HFFc6 (cell line): Measurements from ENCODE around the gene CADM2. TPM values are rescaled to one million over a fixed set of nuclear protein-coding genes. Genes with fewer than 3 reads are reported as not detected.

ENCODE experiments used
- DNase-seq: peaks from one replicate; pipeline ENCODE4 v3.0.0-alpha.2; 2018
- H3K27ac Mint-ChIP-seq: 2 replicates; pipeline ENCODE4 v1.8.0; 2020; ENCODE audit warnings: mild to moderate bottlenecking, mixed read lengths
- H3K27me3 Mint-ChIP-seq: 2 replicates; pipeline ENCODE4 v1.8.0; 2021; ENCODE audit warnings: mild to moderate bottlenecking, moderate library complexity, mixed read lengths; ENCODE audit not compliant: insufficient read depth
- H3K36me3 Mint-ChIP-seq: 2 replicates; pipeline ENCODE4 v1.8.0; 2021; ENCODE audit warnings: low read depth, mixed read lengths
- H3K4me1 Mint-ChIP-seq: 2 replicates; pipeline ENCODE4 v1.8.0; 2020; ENCODE audit warnings: low read depth, mixed read lengths
- H3K4me3 Mint-ChIP-seq: 2 replicates; pipeline ENCODE4 v1.8.0; 2020; ENCODE audit warnings: mild to moderate bottlenecking, moderate library complexity, mixed read lengths
- H3K9me3 Mint-ChIP-seq: 2 replicates; pipeline ENCODE4 v1.8.0; 2020; ENCODE audit warnings: mild to moderate bottlenecking, mixed read lengths
- total RNA-seq, 6 experiments: library from RNA; stranded (reverse); fragmentation: NEBNext Ultra II Directional; extraction: Animal tissue kit (Norgen Biotek cat#: 25700); gene quantifications; 2 replicates in 1 of 6; 3 replicates in 5 of 6; pipeline ENCODE4 v1.2.3, GENCODE V29; 2021
- TF ChIP-seq, protein P1 (sequence below): fragments of 200-600 bp; sonication (generic); IDR thresholded peaks from 2 replicates; pipeline ENCODE4 v1.5.0; 2021; ENCODE audit warnings: antibody characterized with exemption, mild to moderate bottlenecking

CADM2 gene
- total RNA-seq, 6 experiments from 2014 or later = not detected

GRCh38 chr3:85837402-85837801 is 878.6 kb downstream of the CADM2 start:
- Mint-ChIP-seq H3K9me3 (peaks cover 31% of the 10 kb centered on the region), H3K36me3 (no peaks in the 10 kb centered on the region), H3K27me3 (no peaks in the 10 kb centered on the region), H3K4me3 (no peak overlapping the region), H3K27ac (no peak overlapping the region), H3K4me1 (no peaks in the 10 kb centered on the region)
- no peak for DNase-seq
- TF ChIP-seq, protein P1, sequence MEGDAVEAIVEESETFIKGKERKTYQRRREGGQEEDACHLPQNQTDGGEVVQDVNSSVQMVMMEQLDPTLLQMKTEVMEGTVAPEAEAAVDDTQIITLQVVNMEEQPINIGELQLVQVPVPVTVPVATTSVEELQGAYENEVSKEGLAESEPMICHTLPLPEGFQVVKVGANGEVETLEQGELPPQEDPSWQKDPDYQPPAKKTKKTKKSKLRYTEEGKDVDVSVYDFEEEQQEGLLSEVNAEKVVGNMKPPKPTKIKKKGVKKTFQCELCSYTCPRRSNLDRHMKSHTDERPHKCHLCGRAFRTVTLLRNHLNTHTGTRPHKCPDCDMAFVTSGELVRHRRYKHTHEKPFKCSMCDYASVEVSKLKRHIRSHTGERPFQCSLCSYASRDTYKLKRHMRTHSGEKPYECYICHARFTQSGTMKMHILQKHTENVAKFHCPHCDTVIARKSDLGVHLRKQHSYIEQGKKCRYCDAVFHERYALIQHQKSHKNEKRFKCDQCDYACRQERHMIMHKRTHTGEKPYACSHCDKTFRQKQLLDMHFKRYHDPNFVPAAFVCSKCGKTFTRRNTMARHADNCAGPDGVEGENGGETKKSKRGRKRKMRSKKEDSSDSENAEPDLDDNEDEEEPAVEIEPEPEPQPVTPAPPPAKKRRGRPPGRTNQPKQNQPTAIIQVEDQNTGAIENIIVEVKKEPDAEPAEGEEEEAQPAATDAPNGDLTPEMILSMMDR = no peak

DNA sequence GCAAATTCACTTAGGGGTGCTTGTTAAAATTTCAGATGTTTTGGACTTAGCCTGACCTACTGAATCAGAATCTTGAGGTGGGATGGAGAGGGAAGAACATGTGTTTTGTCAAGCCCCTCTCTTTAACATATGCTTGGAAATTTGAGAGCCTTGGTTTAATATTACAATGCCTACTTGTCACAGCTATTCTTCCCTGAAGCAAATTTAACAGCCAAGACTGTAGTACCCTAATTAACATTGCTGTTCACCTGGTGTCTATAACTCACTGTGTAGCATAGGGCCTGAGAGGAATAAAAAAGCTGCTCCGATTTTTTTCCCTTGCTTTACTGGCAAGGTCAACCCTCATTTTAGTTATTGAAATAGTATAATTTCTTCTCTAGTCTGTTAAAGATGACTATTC is 880.1 kb downstream of the CADM2 start:
- H3K27me3 Mint-ChIP-seq = no peaks in the 10 kb centered on the region
- no peak overlapping the region for H3K4me3 Mint-ChIP-seq
- peaks cover 19% of the 10 kb centered on the region for H3K9me3 Mint-ChIP-seq
- no peak for DNase-seq
- TF ChIP-seq, protein P1 = no peak
- H3K36me3 Mint-ChIP-seq = no peaks in the 10 kb centered on the region
- no peaks in the 10 kb centered on the region for H3K4me1 Mint-ChIP-seq
- H3K27ac Mint-ChIP-seq = no peak overlapping the region

GRCh38 chr3:85842081-85842480 is 883.3 kb downstream of the CADM2 start:
- no peaks in the 10 kb centered on the region for H3K4me1 Mint-ChIP-seq
- no peak overlapping the region for H3K4me3 Mint-ChIP-seq
- H3K36me3 Mint-ChIP-seq = no peaks in the 10 kb centered on the region
- H3K27ac Mint-ChIP-seq = no peak overlapping the region
- H3K27me3 Mint-ChIP-seq = peaks cover 1% of the 10 kb centered on the region; the same call in 1 of the 2 replicates
- H3K9me3 Mint-ChIP-seq = peaks cover 14% of the 10 kb centered on the region
- DNase-seq = no peak
- TF ChIP-seq, protein P1 = no peak

DNA sequence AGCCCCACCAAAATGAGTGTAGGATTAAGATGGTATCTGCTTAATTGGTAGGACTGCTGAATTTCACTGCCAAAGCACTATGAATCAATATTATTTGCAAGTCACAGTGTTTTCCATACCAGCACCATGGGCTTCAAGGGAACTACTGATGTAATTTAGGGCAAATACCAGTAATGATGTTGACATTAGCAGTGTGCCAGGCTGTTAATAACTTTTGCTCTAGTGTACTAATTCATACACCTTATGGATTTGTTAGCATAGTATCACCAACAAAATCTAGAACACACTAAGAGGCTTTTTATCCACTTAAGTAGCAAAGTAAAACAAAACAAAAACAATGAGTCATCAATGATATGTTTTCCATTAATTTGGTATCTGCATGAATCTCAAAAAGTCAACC is 888.2 kb downstream of the CADM2 start:
- H3K27me3 Mint-ChIP-seq = peaks cover 3% of the 10 kb centered on the region
- no peaks in the 10 kb centered on the region for H3K36me3 Mint-ChIP-seq
- H3K4me3 Mint-ChIP-seq = no peak overlapping the region
- TF ChIP-seq, protein P1 = no peak
- H3K9me3 Mint-ChIP-seq = peaks cover 20% of the 10 kb centered on the region
- DNase-seq = no peak
- H3K27ac Mint-ChIP-seq = no peak overlapping the region
- H3K4me1 Mint-ChIP-seq = no peaks in the 10 kb centered on the region

- H3K27ac Mint-ChIP-seq = no peak overlapping the region
- TF ChIP-seq, protein P1 = no peak
- no peaks in the 10 kb centered on the region for H3K4me1 Mint-ChIP-seq
- H3K4me3 Mint-ChIP-seq = no peak overlapping the region
- peaks cover 1% of the 10 kb centered on the region for H3K27me3 Mint-ChIP-seq
- no peak for DNase-seq
- H3K9me3 Mint-ChIP-seq = peaks cover 15% of the 10 kb centered on the region
- H3K36me3 Mint-ChIP-seq = no peaks in the 10 kb centered on the region
Observed at GRCh38 chr3:85851071-85851470, 892.3 kb downstream of the CADM2 start.

- no peak overlapping the region for H3K27ac Mint-ChIP-seq
Observed at GRCh38 chr3:85853805-85854204, 895.0 kb downstream of the CADM2 start.

More at GRCh38 chr3:85853805-85854204, 895.0 kb downstream of the CADM2 start:
- Mint-ChIP-seq H3K36me3 (no peaks in the 10 kb centered on the region), H3K4me3 (no peak overlapping the region), H3K27me3 (peaks cover 1% of the 10 kb centered on the region; the same call in 1 of the 2 replicates), H3K9me3 (peaks cover 21% of the 10 kb centered on the region), H3K4me1 (no peaks in the 10 kb centered on the region)
- no peak for DNase-seq
- TF ChIP-seq, protein P1 = no peak
